ENCODE measurements around the gene ERFL. TPM values are rescaled to one million over a fixed set of nuclear protein-coding genes. Genes with fewer than 3 reads are reported as not detected.

The ERFL gene
- polyA plus RNA-seq, 1 of the 3 experiments (the other 2 are of a cell fraction), result 0.07 TPM

GRCh38 chr19:41901707-41902360 is 26.4 kb downstream of the ERFL start (continued):
- TF ChIP-seq, protein P1, sequence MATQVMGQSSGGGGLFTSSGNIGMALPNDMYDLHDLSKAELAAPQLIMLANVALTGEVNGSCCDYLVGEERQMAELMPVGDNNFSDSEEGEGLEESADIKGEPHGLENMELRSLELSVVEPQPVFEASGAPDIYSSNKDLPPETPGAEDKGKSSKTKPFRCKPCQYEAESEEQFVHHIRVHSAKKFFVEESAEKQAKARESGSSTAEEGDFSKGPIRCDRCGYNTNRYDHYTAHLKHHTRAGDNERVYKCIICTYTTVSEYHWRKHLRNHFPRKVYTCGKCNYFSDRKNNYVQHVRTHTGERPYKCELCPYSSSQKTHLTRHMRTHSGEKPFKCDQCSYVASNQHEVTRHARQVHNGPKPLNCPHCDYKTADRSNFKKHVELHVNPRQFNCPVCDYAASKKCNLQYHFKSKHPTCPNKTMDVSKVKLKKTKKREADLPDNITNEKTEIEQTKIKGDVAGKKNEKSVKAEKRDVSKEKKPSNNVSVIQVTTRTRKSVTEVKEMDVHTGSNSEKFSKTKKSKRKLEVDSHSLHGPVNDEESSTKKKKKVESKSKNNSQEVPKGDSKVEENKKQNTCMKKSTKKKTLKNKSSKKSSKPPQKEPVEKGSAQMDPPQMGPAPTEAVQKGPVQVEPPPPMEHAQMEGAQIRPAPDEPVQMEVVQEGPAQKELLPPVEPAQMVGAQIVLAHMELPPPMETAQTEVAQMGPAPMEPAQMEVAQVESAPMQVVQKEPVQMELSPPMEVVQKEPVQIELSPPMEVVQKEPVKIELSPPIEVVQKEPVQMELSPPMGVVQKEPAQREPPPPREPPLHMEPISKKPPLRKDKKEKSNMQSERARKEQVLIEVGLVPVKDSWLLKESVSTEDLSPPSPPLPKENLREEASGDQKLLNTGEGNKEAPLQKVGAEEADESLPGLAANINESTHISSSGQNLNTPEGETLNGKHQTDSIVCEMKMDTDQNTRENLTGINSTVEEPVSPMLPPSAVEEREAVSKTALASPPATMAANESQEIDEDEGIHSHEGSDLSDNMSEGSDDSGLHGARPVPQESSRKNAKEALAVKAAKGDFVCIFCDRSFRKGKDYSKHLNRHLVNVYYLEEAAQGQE (IDR thresholded peaks at IDR 0.05; ENCODE audit: low read depth, low read length), result no peak
- no peak for TF ChIP-seq NFIC (IDR thresholded peaks at IDR 0.05; ENCODE audit: borderline replicate concordance)

- no peak overlapping the region for H3K4me3 ChIP-seq (ENCODE audit: low read depth in 2 of 2, low read length in 1 of 2)
- H3K36me3 ChIP-seq (replicated peaks in 1 of 2; ENCODE audit: control insufficient read depth in 1 of 2, insufficient read depth in 2 of 2, low read length in 1 of 2), result peaks cover 21 to 49% of the 10 kb centered on the region in 2 experiments
- ChIA-PET CTCF (interaction anchor here (0.9 kb wide), 1 partner anchor 12 kb away, joined by 3 read pairs; no protein-coding TSS in a partner anchor), POLR2A (interaction anchor here (0.5 to 0.8 kb wide), 2 partner anchors 12 to 13 kb away, joined by 3 read pairs; no protein-coding TSS in a partner anchor)
- no peak overlapping the region for H3K9ac ChIP-seq
- H2AFZ ChIP-seq (ENCODE audit: low read depth), result no peak overlapping the region
- DNase-seq, result no peak
- H3K79me2 ChIP-seq (ENCODE audit: insufficient read depth), result no peaks in the 10 kb centered on the region
- no peaks in the 10 kb centered on the region for H3K9me3 ChIP-seq
- no peaks in the 10 kb centered on the region for H3F3A ChIP-seq (replicated peaks; ENCODE audit: insufficient read depth)
- H3K27me3 ChIP-seq (ENCODE audit: insufficient read depth), result no peaks in the 10 kb centered on the region
- no peaks in the 10 kb centered on the region for H4K20me1 ChIP-seq (ENCODE audit: insufficient read depth)
- WGBS (ENCODE audit: low lambda C conversion rate), result 93% methylated on average over 13 of the region's 15 CpGs
- TF ChIP-seq CHD2 (IDR thresholded peaks at IDR 0.05; ENCODE audit: low read length, partially characterized antibody) (no peak), FOSL2 (IDR thresholded peaks at IDR 0.05; ENCODE audit: borderline replicate concordance, low read depth) (no peak), FOXJ3 (CRISPR knock-in tag; IDR thresholded peaks at IDR 0.05) (no peak), NFIC (IDR thresholded peaks at IDR 0.05; ENCODE audit: borderline replicate concordance) (no peak), GABPA (IDR thresholded peaks at IDR 0.05; ENCODE audit: low read depth) (no peak)
- TF ChIP-seq, protein P2, sequence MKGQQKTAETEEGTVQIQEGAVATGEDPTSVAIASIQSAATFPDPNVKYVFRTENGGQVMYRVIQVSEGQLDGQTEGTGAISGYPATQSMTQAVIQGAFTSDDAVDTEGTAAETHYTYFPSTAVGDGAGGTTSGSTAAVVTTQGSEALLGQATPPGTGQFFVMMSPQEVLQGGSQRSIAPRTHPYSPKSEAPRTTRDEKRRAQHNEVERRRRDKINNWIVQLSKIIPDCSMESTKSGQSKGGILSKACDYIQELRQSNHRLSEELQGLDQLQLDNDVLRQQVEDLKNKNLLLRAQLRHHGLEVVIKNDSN (IDR thresholded peaks at IDR 0.05; ENCODE audit: borderline replicate concordance, low read depth), result no peak
- H3K9me2 ChIP-seq, result no peaks in the 10 kb centered on the region
- no peak overlapping the region for H3K27ac ChIP-seq (ENCODE audit: low read depth in 2 of 2, low read length in 1 of 2)
- H3K4me1 ChIP-seq (ENCODE audit: control insufficient read depth in 1 of 2, insufficient read depth in 2 of 2, low read depth in 1 of 2, low read length in 1 of 2), result no peaks in the 10 kb centered on the region
- no peak overlapping the region for H3K4me2 ChIP-seq
Observed at GRCh38 chr19:41898235-41898634, 30.0 kb downstream of the ERFL start.

GRCh38 chr19:41897820-41898219 is 30.4 kb downstream of the ERFL start:
- Histone ChIP-seq H3K9ac (no peak overlapping the region), H3K36me3 (replicated peaks in 1 of 2; ENCODE audit: control insufficient read depth in 1 of 2, insufficient read depth in 2 of 2, low read length in 1 of 2) (peaks cover 17 to 47% of the 10 kb centered on the region in 2 experiments), H3K9me3 (no peaks in the 10 kb centered on the region), H3K9me2 (no peaks in the 10 kb centered on the region), H3K4me3 (ENCODE audit: low read depth in 2 of 2, low read length in 1 of 2) (no peak overlapping the region), H3K79me2 (ENCODE audit: insufficient read depth) (no peaks in the 10 kb centered on the region), H4K20me1 (ENCODE audit: insufficient read depth) (no peaks in the 10 kb centered on the region), H2AFZ (ENCODE audit: low read depth) (no peak overlapping the region), H3K4me2 (no peak overlapping the region), H3K27me3 (ENCODE audit: insufficient read depth) (no peaks in the 10 kb centered on the region), H3F3A (replicated peaks; ENCODE audit: insufficient read depth) (no peaks in the 10 kb centered on the region), H3K4me1 (ENCODE audit: control insufficient read depth in 1 of 2, insufficient read depth in 2 of 2, low read depth in 1 of 2, low read length in 1 of 2) (no peaks in the 10 kb centered on the region), H3K27ac (ENCODE audit: low read depth in 2 of 2, low read length in 1 of 2) (no peak overlapping the region)
- TF ChIP-seq RXRA (IDR thresholded peaks at IDR 0.05; ENCODE audit: borderline replicate concordance, low read depth), result no peak
- no peak for TF ChIP-seq POLR2AphosphoS5 (IDR thresholded peaks at IDR 0.05; ENCODE audit: low read depth, low read length)
- TF ChIP-seq, protein P3, sequence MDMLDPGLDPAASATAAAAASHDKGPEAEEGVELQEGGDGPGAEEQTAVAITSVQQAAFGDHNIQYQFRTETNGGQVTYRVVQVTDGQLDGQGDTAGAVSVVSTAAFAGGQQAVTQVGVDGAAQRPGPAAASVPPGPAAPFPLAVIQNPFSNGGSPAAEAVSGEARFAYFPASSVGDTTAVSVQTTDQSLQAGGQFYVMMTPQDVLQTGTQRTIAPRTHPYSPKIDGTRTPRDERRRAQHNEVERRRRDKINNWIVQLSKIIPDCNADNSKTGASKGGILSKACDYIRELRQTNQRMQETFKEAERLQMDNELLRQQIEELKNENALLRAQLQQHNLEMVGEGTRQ (IDR thresholded peaks at IDR 0.05; ENCODE audit: borderline replicate concordance, low read depth, low read length), result no peak
- no peak for TF ChIP-seq CHD2 (IDR thresholded peaks at IDR 0.05; ENCODE audit: low read length, partially characterized antibody)
- no peak for TF ChIP-seq TCF12 (IDR thresholded peaks at IDR 0.05)
- TF ChIP-seq FOXM1 (IDR thresholded peaks at IDR 0.05; ENCODE audit: low read depth), result no peak
- TF ChIP-seq ELF1 (IDR thresholded peaks at IDR 0.05), result no peak
- no peak for TF ChIP-seq FOXJ3 (CRISPR knock-in tag; IDR thresholded peaks at IDR 0.05)
- TF ChIP-seq GATA2 (CRISPR knock-in tag; IDR thresholded peaks at IDR 0.05), result no peak
- 93% methylated on average over 24 of the region's 24 CpGs for WGBS (ENCODE audit: low lambda C conversion rate)
- CTCF ChIA-PET, result interaction anchor here (0.9 to 1.7 kb wide), 2 partner anchors 11 to 54 kb away, joined by 3 to 4 read pairs; no protein-coding TSS in a partner anchor
- POLR2A ChIA-PET, result interaction anchor here (0.8 kb wide), 1 partner anchor 14 kb away, joined by 3 read pairs; no protein-coding TSS in a partner anchor
- no peak for DNase-seq
